ENCODE results near the gene DEFB128.
"Not testable (repeated sequence)": the region's sequence is repeated elsewhere in the genome, so short reads cannot be mapped to it uniquely, and the experiment has no call there.

Gene DEFB128

DNA sequence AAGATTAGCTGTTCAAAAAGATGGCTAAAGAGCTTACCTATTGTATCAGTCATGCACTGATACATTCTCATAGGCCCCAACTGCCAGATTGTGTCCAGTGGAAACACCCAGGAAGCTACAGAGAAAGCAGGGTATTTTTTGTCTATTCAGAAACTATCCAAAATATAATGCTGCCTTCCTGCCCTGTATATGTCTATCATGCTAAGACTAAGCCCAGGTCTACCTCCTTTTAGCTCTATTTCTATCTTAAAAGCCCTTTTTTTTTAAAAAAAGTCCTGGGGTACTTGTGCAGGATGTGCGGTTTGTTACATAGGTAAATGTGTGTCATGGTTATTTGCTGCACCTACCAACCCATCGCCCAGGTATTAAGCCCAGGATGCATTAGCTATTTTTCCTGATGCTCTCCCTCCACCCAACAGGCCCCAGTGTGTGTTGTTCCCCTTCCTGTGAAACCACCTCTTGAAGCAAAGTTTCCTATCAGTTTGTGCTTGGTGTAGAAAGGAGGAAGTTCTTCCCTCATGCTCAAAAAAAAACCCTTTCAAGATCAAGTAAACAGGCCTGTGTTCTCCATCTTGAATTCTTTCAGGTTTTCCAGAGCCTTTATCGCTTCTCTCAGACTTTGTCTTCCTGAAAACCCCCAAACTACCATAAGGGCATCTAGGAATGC lies 38.1 kb upstream of the DEFB128 start:
- Histone ChIP-seq H2BK15ac (ENCODE audit: low read length) (no peak overlapping the region), H3K79me1 (ENCODE audit: low read depth, low read length) (no peaks in the 10 kb centered on the region), H3K4me3 (ENCODE audit: low read length in 2 of 2) (no peak overlapping the region), H4K8ac (ENCODE audit: low read depth, low read length) (no peak overlapping the region), H2BK120ac (ENCODE audit: low read depth, low read length) (no peak overlapping the region), H3K9ac (ENCODE audit: low read depth, low read length, poor library complexity) (no peak overlapping the region), H3K27me3 (ENCODE audit: control insufficient read depth in 3 of 3, insufficient read depth in 3 of 3, low read depth in 1 of 3, low read length in 3 of 3) (peaks cover 0 to 10% (median 0%) of the 10 kb centered on the region in 3 experiments), H3K18ac (ENCODE audit: low read length) (no peak overlapping the region), H3K4ac (ENCODE audit: low read length) (no peak overlapping the region), H3K36me3 (replicated peaks in 1 of 2; ENCODE audit: control insufficient read depth in 2 of 2, insufficient read depth in 2 of 2, low read length in 2 of 2) (no peaks in the 10 kb centered on the region), H3K4me1 (ENCODE audit: control insufficient read depth in 2 of 2, insufficient read depth in 1 of 2, low read depth in 1 of 2, low read length in 2 of 2) (peaks cover 0 to 2% of the 10 kb centered on the region in 2 donors), H3K4me2 (ENCODE audit: insufficient read depth, low read length, poor library complexity, severe bottlenecking) (no peak overlapping the region), H2BK5ac (ENCODE audit: low read length) (no peak overlapping the region), H4K91ac (ENCODE audit: low read depth, low read length, poor library complexity) (no peak overlapping the region), H3K27ac (replicated peaks; ENCODE audit: low read length) (no peak overlapping the region), H2BK12ac (ENCODE audit: low read length) (no peak overlapping the region), H3K23ac (ENCODE audit: low read depth, low read length, poor library complexity) (no peak overlapping the region), H2AFZ (ENCODE audit: low read length) (peak overlapping the region; percentile 26), H2AK5ac (ENCODE audit: low read depth, low read length) (no peak overlapping the region), H3K14ac (ENCODE audit: low read length) (no peak overlapping the region), H3K9me3 (replicated peaks in 1 of 2; ENCODE audit: control insufficient read depth in 2 of 2, insufficient read depth in 1 of 2, low read depth in 1 of 2, low read length in 2 of 2) (no peaks in the 10 kb centered on the region)
- no CpG with 5 or more reads among the region's 3 CpGs for WGBS, 2 donors (ENCODE audit: extremely low coverage in 2 of 2, insufficient read length in 2 of 2, insufficient replicate concordance in 1 of 2)
- no peak for DNase-seq (ENCODE audit: low spot score)

DNA sequence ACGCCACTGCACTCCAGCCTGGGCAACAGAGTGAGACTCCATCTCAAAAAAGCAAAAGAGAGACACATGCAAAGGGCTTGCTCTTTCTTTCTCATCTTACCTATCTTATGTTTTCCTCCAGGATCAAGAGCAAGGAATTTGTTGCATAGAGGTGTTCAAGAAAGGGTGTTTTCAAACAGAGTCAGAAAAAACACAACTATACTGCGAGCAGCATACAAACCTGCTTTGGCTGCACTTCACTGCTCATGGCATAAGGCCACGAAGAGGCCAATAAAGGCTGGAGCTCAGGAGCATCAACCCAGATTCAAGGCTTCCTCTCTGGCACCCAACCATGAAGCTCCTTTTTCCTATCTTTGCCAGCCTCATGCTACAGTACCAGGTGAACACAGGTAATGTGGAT lies 37.4 kb upstream of the DEFB128 start, which contains the start of gene DEFB129:
Gene DEFB129 (plus strand): TSS at position 301 of the 400 bp plus-strand sequence. CDS start 31 bp downstream, at position 332.
- Histone ChIP-seq H2BK5ac (ENCODE audit: low read length) (no peak within 1 kb of the TSS), H2BK15ac (ENCODE audit: low read length) (no peak within 1 kb of the TSS), H3K27me3 (ENCODE audit: control insufficient read depth in 3 of 3, insufficient read depth in 3 of 3, low read depth in 1 of 3, low read length in 3 of 3) (peaks cover 0 to 10% (median 0%) of the 10 kb centered on the region in 3 experiments), H3K9me3 (replicated peaks in 1 of 2; ENCODE audit: control insufficient read depth in 2 of 2, insufficient read depth in 1 of 2, low read depth in 1 of 2, low read length in 2 of 2) (no peaks in the 10 kb centered on the region), H3K4me1 (ENCODE audit: control insufficient read depth in 2 of 2, insufficient read depth in 1 of 2, low read depth in 1 of 2, low read length in 2 of 2) (peaks cover 0 to 2% of the 10 kb centered on the region in 2 donors), H3K36me3 (replicated peaks in 1 of 2; ENCODE audit: control insufficient read depth in 2 of 2, insufficient read depth in 2 of 2, low read length in 2 of 2) (no peaks in the 10 kb centered on the region), H3K79me1 (ENCODE audit: low read depth, low read length) (no peaks in the 10 kb centered on the region), H3K4ac (ENCODE audit: low read length) (no peak within 1 kb of the TSS), H3K23ac (ENCODE audit: low read depth, low read length, poor library complexity) (no peak within 1 kb of the TSS), H3K4me2 (ENCODE audit: insufficient read depth, low read length, poor library complexity, severe bottlenecking) (no peak within 1 kb of the TSS), H3K18ac (ENCODE audit: low read length) (no peak within 1 kb of the TSS), H3K9ac (ENCODE audit: low read depth, low read length, poor library complexity) (no peak within 1 kb of the TSS), H2AFZ (ENCODE audit: low read length) (peak within 1 kb of the TSS; percentile 26), H2BK120ac (ENCODE audit: low read depth, low read length) (no peak within 1 kb of the TSS), H3K4me3 (ENCODE audit: low read length in 2 of 2) (no peak within 1 kb of the TSS), H3K14ac (ENCODE audit: low read length) (no peak within 1 kb of the TSS), H2BK12ac (ENCODE audit: low read length) (no peak within 1 kb of the TSS), H2AK5ac (ENCODE audit: low read depth, low read length) (no peak within 1 kb of the TSS), H4K8ac (ENCODE audit: low read depth, low read length) (no peak within 1 kb of the TSS), H3K27ac (replicated peaks; ENCODE audit: low read length) (no peak within 1 kb of the TSS), H4K91ac (ENCODE audit: low read depth, low read length, poor library complexity) (no peak within 1 kb of the TSS)
- DNase-seq (ENCODE audit: low spot score), result no peak
- WGBS, 2 donors (ENCODE audit: extremely low coverage in 2 of 2, insufficient read length in 2 of 2, insufficient replicate concordance in 1 of 2), result no CpG with 5 or more reads among the region's 3 CpGs

- not testable (repeated sequence) for H3K9me3 ChIP-seq (replicated peaks in 1 of 2; ENCODE audit: control insufficient read depth in 2 of 2, insufficient read depth in 1 of 2, low read depth in 1 of 2, low read length in 2 of 2); H3K4me1 ChIP-seq (ENCODE audit: control insufficient read depth in 2 of 2, insufficient read depth in 1 of 2, low read depth in 1 of 2, low read length in 2 of 2); H3K4me3 ChIP-seq (ENCODE audit: low read length in 2 of 2); H3K18ac ChIP-seq (ENCODE audit: low read length); H2AK5ac ChIP-seq (ENCODE audit: low read depth, low read length); H2BK15ac ChIP-seq (ENCODE audit: low read length); H3K4me2 ChIP-seq (ENCODE audit: insufficient read depth, low read length, poor library complexity, severe bottlenecking); H2BK120ac ChIP-seq (ENCODE audit: low read depth, low read length); H3K27ac ChIP-seq (replicated peaks; ENCODE audit: low read length); H3K79me1 ChIP-seq (ENCODE audit: low read depth, low read length); DNase-seq (ENCODE audit: low spot score); H4K91ac ChIP-seq (ENCODE audit: low read depth, low read length, poor library complexity); H3K9ac ChIP-seq (ENCODE audit: low read depth, low read length, poor library complexity); H2BK12ac ChIP-seq (ENCODE audit: low read length); H2BK5ac ChIP-seq (ENCODE audit: low read length); H3K4ac ChIP-seq (ENCODE audit: low read length); H3K23ac ChIP-seq (ENCODE audit: low read depth, low read length, poor library complexity); H3K14ac ChIP-seq (ENCODE audit: low read length); H2AFZ ChIP-seq (ENCODE audit: low read length); H3K36me3 ChIP-seq (replicated peaks in 1 of 2; ENCODE audit: control insufficient read depth in 2 of 2, insufficient read depth in 2 of 2, low read length in 2 of 2); H4K8ac ChIP-seq (ENCODE audit: low read depth, low read length)
- no CpG with 5 or more reads among the region's 3 CpGs for WGBS, 2 donors (ENCODE audit: extremely low coverage in 2 of 2, insufficient read length in 2 of 2, insufficient replicate concordance in 1 of 2)
- H3K27me3 ChIP-seq (ENCODE audit: control insufficient read depth in 3 of 3, insufficient read depth in 3 of 3, low read depth in 1 of 3, low read length in 3 of 3), result peaks cover 0 to 10% (median 0%) of the 10 kb centered on the region in 3 experiments
These were observed 36.4 kb upstream of the DEFB128 start for GRCh38 chr20:225879-226278.

DNA sequence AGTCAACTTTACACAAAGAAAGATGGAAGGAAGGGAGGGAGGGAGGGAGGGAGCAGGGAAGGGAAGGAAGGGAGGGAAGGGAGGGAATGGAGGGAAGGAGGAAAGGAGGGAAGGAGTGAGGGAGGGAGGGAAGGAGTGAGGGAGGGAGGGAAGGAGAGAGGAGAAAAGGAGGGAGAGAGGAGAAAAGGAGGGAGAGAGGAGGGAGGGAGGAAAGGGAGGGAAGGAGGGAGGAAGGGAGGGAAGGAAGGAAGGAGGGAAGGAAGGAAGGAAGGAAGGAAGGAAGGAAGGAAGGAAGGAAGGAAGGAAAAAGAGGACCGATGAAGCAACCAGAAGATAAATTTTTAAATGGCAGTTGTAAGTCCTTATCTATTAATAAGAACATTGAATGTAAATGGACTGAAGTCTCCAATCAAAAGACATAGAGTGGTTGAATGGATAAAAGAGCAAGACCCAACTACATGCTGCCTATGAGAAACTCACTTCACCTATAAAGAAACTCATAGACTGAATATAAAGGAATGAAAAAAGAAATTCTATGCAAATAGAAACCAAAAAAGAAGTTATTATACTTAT lies 31.8 kb upstream of the DEFB128 start:
- Histone ChIP-seq H3K4me2 (ENCODE audit: insufficient read depth, low read length, poor library complexity, severe bottlenecking) (no peak overlapping the region), H3K9ac (ENCODE audit: low read depth, low read length, poor library complexity) (no peak overlapping the region), H2AK5ac (ENCODE audit: low read depth, low read length) (no peak overlapping the region), H4K91ac (ENCODE audit: low read depth, low read length, poor library complexity) (no peak overlapping the region), H2AFZ (ENCODE audit: low read length) (no peak overlapping the region), H2BK5ac (ENCODE audit: low read length) (no peak overlapping the region), H3K4ac (ENCODE audit: low read length) (no peak overlapping the region), H3K79me1 (ENCODE audit: low read depth, low read length) (no peaks in the 10 kb centered on the region), H2BK120ac (ENCODE audit: low read depth, low read length) (no peak overlapping the region), H3K27me3 (ENCODE audit: control insufficient read depth in 3 of 3, insufficient read depth in 3 of 3, low read depth in 1 of 3, low read length in 3 of 3) (peaks cover 0 to 10% (median 0%) of the 10 kb centered on the region in 3 experiments), H3K18ac (ENCODE audit: low read length) (no peak overlapping the region), H3K27ac (replicated peaks; ENCODE audit: low read length) (no peak overlapping the region), H3K4me3 (ENCODE audit: low read length in 2 of 2) (no peak overlapping the region), H3K4me1 (ENCODE audit: control insufficient read depth in 2 of 2, insufficient read depth in 1 of 2, low read depth in 1 of 2, low read length in 2 of 2) (peaks cover 0 to 2% of the 10 kb centered on the region in 2 donors), H2BK15ac (ENCODE audit: low read length) (no peak overlapping the region), H2BK12ac (ENCODE audit: low read length) (no peak overlapping the region), H3K9me3 (replicated peaks in 1 of 2; ENCODE audit: control insufficient read depth in 2 of 2, insufficient read depth in 1 of 2, low read depth in 1 of 2, low read length in 2 of 2) (no peaks in the 10 kb centered on the region), H3K36me3 (replicated peaks in 1 of 2; ENCODE audit: control insufficient read depth in 2 of 2, insufficient read depth in 2 of 2, low read length in 2 of 2) (no peaks in the 10 kb centered on the region), H3K14ac (ENCODE audit: low read length) (no peak overlapping the region), H3K23ac (ENCODE audit: low read depth, low read length, poor library complexity) (no peak overlapping the region), H4K8ac (ENCODE audit: low read depth, low read length) (no peak overlapping the region)
- WGBS, 2 donors (ENCODE audit: extremely low coverage in 2 of 2, insufficient read length in 2 of 2, insufficient replicate concordance in 1 of 2), result no CpG with 5 or more reads among the region's 1 CpG
- DNase-seq (ENCODE audit: low spot score), result no peak
